8988T (cell line): ENCODE measurements around the gene CREB5.

Experiments
- DNase-seq: peaks from one replicate; pipeline ENCODE4 v3.0.0; 2011

The CREB5 gene

DNA sequence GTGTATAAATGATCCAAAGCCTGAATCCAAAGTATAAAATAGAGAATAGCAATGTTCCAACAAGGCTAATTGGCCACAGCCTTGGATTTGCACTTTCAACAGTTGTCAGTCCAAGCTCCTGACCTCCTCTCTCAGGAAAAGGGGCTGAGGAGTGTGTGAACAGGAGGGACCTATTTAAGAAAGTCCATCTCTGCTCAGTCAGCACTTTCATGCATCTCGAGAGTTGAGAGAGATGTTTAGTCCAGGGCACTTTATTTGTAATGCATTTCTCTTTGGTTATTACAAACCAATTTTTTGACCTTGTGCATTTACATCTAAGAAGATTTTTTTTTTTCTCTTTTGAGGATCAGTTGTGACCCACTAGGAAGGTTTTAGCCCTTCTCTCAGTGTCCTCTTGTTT lies 244.2 kb downstream of the CREB5 start:
- DNase-seq, result no peak

DNA sequence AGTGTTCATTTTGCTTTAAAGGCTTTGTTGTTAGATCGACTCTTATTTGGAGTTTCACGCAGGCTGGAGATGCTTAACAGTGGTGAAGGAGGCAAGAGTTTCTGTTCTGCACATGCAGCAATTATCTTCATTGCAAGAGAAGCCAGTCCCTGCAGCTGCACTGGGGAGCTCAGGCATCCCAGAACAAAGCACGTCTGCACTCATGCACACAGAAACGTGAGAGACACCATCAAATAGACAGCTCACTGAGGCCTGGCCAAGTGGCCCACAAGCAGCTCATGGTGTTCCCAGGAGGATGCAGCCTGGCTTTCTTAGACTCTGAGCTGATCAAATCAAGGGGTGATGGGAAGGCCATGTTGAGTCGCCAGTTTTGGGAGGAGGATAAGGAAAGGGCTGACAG lies 246.1 kb downstream of the CREB5 start:
- DNase-seq, result no peak

DNA sequence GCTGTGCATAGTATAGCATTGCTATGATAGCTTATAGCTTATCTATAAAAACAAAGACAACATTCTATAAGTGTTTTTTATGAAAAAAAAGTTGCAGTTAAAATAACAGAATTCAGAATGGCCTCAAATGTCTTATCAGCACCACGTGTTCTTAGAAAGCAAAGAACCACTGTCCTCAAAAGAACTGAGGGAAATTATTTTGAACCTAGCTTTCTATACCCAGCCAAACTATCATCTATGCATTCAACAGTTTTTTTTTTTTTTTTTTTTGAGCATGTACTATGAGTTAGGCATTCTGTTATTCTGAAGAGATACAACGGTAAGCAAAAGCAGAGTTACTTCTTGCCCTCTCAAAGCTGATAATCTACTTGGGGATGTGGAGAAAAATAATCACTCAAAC lies 247.8 kb downstream of the CREB5 start:
- DNase-seq, result no peak

DNA sequence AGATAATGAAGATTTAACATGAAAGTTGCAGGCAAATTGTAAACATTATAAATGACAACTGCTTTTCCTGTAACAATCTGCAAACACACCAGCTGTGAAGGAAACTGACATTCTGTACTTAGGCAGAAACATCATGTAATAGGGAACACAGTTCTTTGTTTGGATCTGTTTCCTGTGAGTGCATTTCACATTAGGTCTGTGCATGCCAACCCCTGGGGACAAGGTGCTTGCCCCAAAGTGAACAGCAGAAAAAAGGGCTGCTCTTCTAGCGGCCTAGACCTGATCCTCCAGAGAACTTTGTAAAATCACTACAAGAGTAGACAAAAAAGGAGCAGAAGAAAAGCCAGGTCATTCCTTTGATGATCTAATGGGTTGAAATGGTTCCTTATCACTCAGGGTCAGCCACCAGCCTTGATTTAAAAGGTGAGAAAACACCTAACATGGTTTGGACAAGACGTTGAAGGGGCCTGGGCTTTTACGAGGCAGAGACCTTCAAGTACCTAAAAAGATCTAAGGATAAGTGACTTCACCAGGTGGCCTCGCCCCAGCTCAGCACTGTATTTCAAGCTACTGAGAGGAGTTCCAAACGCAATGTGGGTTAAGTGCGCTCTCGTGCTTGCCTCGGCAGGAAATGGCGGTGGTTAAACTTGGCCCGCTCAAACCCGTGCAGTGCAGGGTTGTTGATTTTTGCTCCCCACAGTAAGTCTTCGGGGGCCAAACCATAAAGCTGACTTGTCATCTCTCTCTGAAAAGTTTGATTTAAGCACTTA lies 249.7 kb downstream of the CREB5 start:
- DNase-seq, result no peak

DNA sequence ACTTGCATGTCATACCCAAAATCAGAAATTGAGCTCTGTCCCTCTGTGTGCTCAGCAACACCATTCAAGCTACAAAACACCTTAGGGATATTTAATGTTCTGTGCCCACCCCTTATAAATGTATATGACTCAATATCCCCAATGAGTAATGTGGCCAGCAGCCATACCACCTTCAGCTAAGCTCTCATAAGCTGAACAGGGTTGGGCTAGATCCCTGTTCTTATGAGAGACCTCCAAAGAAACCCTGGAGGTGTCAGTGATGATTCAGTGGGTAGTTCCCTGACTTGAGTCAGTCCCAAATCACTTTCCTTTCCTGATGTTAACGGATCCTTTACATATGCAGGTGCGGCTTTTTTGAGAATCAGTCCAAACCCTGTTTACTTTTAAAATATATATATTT lies 253.8 kb downstream of the CREB5 start:
- DNase-seq, result no peak

DNA sequence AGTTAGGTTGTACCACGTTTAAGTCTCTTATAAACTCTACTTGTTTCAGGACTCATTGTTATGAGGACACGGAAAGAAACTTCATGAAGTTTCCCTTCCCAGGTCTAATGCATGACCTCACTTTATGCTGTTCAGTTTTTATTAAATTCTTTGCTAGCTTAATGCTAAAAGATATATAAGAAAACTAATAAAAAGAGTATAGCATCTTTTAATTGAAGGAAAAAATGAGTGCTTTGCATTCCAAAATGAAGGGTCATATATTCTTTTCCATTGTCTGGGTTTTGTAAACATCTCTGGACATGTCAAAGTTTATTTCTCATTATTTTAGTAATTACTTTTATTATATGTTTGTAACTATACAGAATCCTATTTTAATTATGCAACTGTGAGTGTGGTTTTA lies 255.8 kb downstream of the CREB5 start:
- no peak for DNase-seq

DNA sequence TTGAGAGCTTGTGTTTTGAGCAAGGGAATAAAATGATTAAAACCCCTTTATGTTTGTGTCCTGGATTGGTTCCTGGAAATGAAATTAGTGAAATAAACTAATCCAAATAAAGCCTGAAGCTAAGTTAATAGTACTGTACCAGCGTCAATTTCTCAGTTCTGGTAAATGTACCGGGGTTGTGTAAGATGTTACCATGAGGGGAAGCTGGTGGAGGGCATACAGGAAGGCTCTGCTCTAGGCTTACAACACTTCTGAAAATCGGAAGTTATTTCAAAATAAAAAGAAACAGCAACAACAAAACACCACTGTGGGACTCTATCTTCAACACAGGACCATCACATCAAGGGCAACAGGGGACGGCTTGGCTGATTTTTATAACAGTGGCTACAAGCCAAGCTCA lies 257.0 kb downstream of the CREB5 start:
- no peak for DNase-seq

DNA sequence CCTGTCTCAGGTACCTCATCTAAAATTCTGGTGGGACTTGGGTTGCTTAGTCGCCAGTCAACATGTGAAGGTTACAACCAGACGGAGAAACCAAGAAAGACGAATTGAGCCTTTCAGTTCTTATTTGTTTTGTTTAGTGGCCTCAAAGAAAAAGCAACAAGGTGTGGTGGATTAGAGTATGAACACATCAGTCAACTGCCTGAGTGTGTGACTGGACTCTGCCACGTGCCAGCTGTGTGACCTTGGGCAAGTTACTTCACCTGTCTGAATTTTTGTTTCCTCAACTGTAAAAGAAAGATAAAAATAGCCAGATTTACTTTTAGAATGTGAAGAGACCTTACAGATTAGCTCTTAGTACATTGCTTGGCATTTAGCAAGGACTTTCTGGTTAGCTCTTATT lies 259.2 kb downstream of the CREB5 start:
- no peak for DNase-seq

DNA sequence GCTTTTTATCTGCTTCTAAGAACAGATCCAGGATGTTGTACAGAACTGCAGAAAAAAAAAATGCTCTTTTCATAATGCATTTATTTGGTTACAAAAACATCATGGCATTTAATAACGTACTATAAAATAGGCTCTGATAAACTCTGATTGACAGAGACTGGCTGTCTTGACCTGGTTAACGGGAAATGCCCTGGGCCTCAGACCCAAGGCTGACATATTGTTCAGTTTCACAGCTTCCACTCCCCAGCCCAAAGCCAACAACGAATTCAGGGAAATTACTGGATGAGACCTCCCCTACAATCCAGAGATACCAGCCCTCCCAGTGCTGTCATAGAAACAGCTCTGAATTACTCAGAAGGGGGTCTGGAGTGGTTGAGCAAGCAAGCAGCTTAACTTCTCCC lies 260.1 kb downstream of the CREB5 start:
- DNase-seq, result no peak

DNA sequence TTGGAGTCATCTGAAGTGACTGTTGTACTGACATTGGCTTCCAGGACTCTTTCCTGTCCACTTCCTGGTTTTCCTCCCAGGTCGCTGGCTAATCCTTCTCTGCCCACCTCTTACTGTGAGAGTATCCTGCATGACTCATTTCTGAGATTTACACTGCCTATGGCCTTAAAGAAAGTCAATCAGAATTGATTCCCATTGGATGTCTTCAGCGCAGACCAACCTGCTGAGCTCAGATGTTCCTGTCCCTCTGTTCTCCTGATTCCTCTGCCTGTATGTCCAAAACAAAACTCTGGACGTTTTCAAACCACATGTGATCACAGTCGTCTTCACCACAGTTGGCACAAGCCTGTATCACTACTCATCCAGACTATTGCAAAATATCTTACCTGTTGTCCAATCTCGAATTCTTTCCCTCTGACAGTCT lies 262.1 kb downstream of the CREB5 start:
- DNase-seq, result no peak

DNA sequence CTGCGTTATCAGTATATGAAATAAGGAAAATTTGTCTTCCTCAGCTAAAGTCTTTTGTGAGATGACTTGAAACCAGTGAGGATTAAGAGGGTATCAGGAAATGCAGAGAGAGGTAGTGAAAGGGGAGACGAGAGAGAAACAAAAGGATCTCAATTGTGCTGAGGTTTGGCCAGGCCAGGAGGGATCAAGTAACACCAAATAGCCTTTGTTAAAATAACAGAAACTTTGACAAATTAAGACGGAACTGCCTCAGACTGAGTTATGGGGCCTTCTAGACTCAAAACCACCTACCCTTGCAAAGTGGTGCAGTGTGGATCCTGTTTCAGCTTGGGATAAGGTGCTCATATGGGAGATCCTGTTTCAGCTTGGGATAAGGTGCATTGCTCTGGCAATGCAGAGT lies 263.1 kb downstream of the CREB5 start:
- DNase-seq, result no peak

DNA sequence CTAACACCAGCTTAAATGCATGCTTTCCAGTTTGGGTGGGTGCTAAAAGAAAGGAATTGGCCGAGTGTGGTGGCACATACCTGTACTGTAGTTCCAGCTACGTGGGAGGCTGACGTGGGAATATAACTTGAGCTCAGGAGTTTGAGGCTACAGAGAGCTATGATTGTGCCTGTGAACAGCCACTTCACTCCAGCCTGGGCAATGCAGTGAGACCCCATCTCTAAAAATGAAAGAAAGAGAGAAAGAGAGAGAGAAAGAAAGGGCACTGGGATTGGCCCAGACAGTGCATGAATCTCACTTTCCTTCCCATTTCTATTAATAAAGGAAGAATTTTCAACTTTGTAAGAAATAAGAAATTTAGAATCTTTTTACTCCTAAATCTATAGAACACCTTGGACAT lies 265.4 kb downstream of the CREB5 start:
- DNase-seq, result no peak

DNA sequence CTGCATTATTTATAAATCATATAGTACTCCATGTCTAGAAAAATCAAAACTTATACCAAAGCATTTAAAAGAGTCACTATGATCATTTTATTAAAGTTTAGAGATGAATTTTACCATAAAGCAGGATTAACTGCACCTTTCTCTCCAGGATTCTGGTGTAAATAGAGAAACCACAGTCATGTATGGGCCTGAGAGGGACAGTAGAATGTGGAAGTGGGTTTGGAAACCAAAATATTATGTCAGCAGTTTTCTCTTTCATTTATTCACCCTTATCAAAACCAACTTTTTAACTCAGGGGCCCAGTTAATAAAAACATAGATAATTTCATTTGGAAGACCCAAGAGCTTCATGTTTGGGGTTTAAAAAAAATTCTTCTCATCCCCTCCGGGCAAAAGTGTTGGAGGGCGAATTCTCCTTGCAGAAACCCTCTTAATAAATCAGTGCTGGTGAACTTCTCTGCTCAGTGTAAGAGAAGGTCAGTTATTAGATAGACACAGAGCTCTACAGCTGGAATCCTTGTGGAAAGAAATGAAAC lies 266.2 kb downstream of the CREB5 start:
- DNase-seq, result no peak

DNA sequence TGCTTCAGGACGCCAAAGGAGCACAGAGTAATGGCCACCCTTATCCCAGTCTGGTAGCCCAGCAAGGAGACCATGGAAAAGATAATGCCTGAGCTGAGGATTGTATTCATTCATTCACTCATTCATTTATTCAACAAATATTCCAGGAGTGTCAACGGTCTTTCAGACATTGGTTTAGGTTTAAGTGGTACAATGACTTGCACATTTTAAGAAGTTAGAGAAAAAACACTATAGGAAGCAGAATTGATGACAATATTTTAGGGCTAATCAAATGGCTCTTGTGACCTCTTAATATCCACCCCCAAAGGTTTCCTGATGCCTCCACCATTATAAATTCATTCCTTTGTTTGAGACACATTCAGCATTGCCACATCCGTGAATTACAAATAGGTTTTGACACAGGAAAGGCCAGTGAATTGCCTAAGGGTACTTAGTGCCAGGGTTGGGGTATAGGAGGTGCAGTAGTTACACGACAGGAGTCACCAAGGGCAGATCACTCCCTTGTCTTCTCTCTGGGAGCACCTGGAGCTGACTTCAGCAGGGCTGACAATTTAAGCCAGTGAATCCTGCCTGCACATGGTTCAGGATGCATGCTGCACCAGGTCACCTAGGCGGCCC lies 269.5 kb downstream of the CREB5 start:
- no peak for DNase-seq

DNA sequence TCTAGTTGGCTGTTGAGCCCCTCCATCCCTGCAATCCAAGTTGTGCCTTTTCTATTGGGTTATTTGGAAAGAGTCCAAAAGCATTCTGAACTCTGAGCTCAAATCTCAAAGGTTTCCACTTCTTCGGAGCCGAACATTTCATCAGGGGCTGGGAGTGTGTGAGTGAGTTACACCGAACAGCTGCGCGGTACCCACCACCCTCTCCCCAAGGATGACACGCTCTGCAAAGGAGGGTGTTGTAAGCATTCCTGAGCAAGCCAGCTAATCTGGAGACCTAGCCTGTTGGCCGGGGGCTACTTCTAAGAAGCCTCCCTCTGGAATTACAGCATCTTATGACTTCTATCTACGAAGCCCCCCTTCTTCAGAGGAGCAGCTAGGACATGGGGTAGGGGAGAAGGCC lies 270.5 kb downstream of the CREB5 start:
- DNase-seq, result no peak

DNA sequence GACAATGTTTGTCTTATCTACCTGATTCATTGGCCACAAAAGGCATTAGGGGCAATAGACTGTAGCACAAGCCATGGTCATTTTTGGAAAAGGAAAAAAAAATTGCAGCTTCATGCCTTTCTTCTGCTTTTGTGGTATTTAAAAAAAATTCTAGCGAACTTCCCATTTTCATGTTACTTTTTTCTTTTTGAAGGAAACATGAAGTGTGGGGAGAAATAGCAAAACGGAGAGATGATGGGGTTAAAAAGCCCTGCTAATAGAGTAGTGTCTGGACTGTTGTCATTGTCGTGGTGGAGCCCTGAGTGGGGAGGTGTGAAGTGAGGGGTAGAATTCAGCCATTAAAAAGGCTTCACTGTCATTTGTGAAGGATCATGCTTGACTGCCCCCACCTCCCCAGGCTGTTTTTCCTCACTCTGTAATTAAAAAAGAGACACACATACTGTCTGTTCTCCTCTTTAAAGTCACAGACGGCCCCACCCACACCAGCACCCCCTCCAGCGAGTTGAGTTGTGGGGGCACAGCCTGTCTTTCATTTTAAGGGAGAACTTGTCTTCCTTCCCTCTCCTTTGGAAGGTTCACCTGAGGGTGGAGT lies 272.4 kb downstream of the CREB5 start:
- no peak for DNase-seq

DNA sequence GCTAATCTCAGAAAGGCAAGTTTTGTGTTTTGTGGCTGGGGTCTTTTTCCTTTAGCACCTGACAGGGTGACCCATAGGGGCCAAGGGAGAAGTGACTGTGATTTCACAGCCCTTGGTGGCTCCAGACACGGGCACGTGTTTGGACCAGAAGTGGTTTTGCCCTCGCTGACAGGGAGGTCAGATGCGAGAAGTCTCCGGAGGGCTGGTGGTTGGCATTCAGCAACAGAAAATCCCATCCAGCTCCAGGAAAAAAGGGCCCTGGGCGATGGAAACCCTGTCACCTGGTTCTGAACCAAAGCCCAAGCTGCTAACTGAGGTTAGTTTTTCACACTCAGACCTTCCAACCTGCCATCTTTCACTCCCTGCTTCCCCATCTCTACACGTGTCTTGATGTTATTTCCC lies 272.9 kb downstream of the CREB5 start:
- DNase-seq, result no peak

DNA sequence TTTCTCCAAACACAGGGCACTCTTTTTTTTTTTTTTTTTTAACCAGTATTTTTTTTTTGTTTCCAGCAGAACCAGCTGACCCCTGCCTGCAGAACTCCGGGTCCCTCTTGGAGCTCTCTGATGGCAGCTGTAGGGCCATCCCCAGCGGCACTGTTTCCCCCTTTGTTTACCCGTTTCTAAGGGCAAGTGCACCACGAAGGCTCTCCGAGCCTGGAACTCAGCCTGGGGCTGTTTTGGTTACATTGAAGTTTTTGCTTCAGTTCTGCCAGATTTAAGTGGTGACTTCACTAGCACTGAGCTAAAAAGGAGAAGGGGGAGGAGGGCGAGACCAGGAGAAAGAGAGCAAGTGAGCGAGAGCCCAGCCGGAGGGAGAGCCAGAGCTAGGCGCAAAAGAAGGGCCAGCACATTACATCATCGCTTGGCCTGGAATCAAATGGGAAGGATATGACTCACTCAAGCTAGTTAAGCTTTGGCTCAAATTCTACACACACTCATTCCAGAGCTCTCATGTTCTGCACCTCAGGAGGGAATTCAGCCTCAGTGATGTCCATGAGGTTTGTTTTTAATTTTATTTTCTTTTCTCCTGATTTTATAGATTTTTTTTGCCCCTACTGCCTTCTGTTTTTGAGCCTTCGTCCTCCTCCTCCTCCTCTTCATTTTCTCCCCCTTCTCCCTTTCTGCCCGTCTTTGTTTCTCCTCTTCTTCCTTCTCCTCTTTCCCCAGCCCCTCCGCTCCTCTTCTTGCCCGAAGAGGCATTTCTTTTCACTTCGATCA lies 273.5 kb downstream of the CREB5 start:
- peak; percentile 52 for DNase-seq

DNA sequence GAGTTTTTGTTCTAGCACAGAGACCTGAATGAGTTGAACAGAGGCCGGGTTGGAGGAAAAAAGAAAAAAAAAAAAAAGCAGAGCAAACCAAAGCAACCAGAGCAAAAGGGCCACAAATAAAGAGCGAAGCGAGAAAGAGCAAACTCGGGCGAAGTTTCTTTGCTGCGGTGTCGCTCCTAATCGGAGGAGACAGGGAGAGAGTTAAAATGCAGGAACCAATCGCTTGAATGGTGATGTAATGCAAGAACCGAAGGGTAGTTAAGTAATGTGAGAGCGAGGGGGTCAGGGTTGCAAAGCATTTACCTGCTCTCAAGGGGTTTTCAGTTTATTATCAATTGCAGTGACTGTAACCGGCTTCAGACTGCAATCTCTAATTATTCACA lies 274.1 kb downstream of the CREB5 start:
- DNase-seq, result no peak

DNA sequence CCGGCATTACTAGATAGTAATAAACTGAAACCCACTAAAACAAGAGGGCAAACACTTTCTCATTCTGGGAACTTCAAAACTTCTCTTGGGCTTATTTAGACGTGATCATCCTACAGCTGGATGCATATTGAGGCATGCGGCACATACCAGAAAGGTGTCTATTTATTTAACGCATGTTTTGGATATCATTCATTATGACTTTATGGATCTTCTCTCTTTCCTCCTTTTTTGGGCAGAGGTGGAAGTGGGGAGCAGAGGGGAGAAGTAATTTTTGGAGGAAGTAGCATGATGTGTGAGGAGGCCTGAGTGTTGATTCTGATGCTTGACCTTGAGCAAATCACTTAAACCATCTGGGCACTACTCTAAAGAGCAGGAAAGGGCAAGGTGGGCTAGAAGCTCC lies 275.2 kb downstream of the CREB5 start:
- no peak for DNase-seq

DNA sequence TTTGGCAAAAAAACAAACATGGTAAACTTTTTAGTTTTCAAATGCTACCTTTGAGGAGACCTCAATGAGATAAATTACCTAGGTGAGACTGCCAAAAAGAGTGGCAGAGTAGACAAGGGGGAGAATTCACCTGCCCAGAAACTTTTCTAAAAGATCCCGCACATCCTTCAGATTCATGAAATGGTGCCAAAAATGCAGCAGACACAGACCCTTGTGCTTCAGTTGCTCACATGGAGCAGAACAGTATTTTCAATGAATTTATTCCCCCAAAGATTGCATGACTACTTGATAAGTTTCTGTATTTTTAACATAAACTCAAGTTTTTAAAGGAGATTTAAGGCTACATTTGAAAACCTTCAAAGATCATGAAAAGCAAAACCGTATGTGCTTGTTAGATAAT lies 275.9 kb downstream of the CREB5 start:
- DNase-seq, result no peak

DNA sequence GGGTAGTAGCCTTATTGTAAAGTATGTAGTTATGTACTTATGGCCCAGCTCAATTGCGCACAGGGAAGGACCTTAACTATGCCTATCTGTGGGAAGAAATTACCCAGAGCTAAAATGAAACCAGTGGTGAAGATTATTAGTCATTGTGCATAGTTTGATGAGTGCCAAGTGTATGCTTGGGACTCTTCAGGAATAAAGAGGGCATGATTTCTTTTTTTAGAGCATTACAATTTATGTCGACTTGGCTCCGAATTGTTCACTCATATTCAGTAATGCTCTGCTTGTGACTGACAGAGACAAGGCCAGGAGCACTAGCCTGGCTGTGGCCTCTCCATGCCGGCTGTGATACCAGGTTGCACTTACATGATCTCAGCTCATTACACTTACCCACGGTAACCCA lies 276.3 kb downstream of the CREB5 start:
- DNase-seq, result no peak
